HepG2 (cell line): ENCODE data around the gene TNS1. TPM values are rescaled to one million over a fixed set of nuclear protein-coding genes. Genes with fewer than 3 reads are reported as not detected.
A peak's percentile ranks its signal among the peaks of the same experiment; 100 is the strongest.

Experiments
- ARNTL ChIP-seq: sonication (generic); formaldehyde crosslinking; IDR thresholded peaks from 2 replicates; pipeline ENCODE4 v1.4.0; 2020; ENCODE audit warnings: mild to moderate bottlenecking, missing genetic modification reagents
- FOXP1 ChIP-seq, 2 experiments: fragments of 450-650 bp in 1 of 2; IDR thresholded peaks; 2 replicates each; pipeline ENCODE4 v1.6.1; 2017 to 2018; ENCODE audit warnings: antibody characterized with exemption in 1 of 2
- GABPA ChIP-seq, 2 experiments: IDR thresholded peaks; 2 replicates each; pipeline ENCODE4 v1.6.1; 2011 to 2016; ENCODE audit warnings: low read depth in 2 of 2, low read length in 1 of 2, missing biosample characterization in 1 of 2, missing genetic modification characterization in 1 of 2
- IKZF1 ChIP-seq: fragments of 450-650 bp; IDR thresholded peaks from 2 replicates; pipeline ENCODE4 v1.7.1; 2016
- IRF2 ChIP-seq: IDR thresholded peaks from 2 replicates; pipeline ENCODE4 v1.6.1; 2018; ENCODE audit warnings: missing genetic modification reagents, missing compliant biosample characterization
- MBNL3 ChIP-seq: fragments of 250-450 bp; sonication (Bioruptor Pico); conservative IDR thresholded peaks from 2 replicates; pipeline ENCODE4 v1.8.0; 2022; ENCODE audit warnings: mild to moderate bottlenecking, inconsistent platforms
- MEF2D ChIP-seq: sonication (generic); formaldehyde crosslinking; IDR thresholded peaks from 2 replicates; pipeline ENCODE4 v1.5.1; 2020; ENCODE audit warnings: mild to moderate bottlenecking, missing genetic modification reagents
- MEIS1 ChIP-seq: sonication (generic); formaldehyde crosslinking; IDR thresholded peaks from 2 replicates; pipeline ENCODE4 v1.9.0; 2021; ENCODE audit warnings: mild to moderate bottlenecking, missing genetic modification reagents, moderate library complexity, borderline replicate concordance
- MZF1 ChIP-seq: sonication (generic); formaldehyde crosslinking; IDR thresholded peaks from 2 replicates; pipeline ENCODE4 v1.8.1; 2023; ENCODE audit warnings: mild to moderate bottlenecking, missing genetic modification reagents, borderline replicate concordance
- SP4 ChIP-seq: sonication (generic); formaldehyde crosslinking; IDR thresholded peaks from 2 replicates; pipeline ENCODE4 v1.8.1; 2023; ENCODE audit warnings: mild to moderate bottlenecking, missing genetic modification reagents
- TBX3 ChIP-seq: fragments of 450-650 bp; IDR thresholded peaks from 2 replicates; pipeline ENCODE4 v1.6.1; 2017; ENCODE audit warnings: antibody characterized with exemption, mild to moderate bottlenecking, inconsistent platforms, borderline replicate concordance
- TEAD3 ChIP-seq: optimal IDR thresholded peaks from 2 replicates; pipeline ENCODE3; 2016; ENCODE audit warnings: borderline replicate concordance
- TMF1 ChIP-seq: sonication (generic); formaldehyde crosslinking; IDR thresholded peaks from 2 replicates; pipeline ENCODE4 v1.8.1; 2022; ENCODE audit warnings: low read depth, missing genetic modification reagents
- ZBTB37 ChIP-seq: sonication (generic); formaldehyde crosslinking; IDR thresholded peaks from 2 replicates; pipeline ENCODE4 v1.4.0; 2020; ENCODE audit warnings: mild to moderate bottlenecking, missing genetic modification reagents
- ZBTB42 ChIP-seq: sonication (generic); formaldehyde crosslinking; IDR thresholded peaks from 2 replicates; pipeline ENCODE4 v1.5.0; 2020; ENCODE audit warnings: mild to moderate bottlenecking, missing genetic modification reagents
- ZBTB7B ChIP-seq: sonication (generic); formaldehyde crosslinking; IDR thresholded peaks from 2 replicates; pipeline ENCODE4 v1.4.0; 2020; ENCODE audit warnings: missing genetic modification reagents
- ZFP1 ChIP-seq: IDR thresholded peaks from 2 replicates; pipeline ENCODE4 v1.6.1; 2016
- ZNF17 ChIP-seq: sonication (generic); formaldehyde crosslinking; IDR thresholded peaks from 2 replicates; pipeline ENCODE4 v1.5.0; 2020; ENCODE audit warnings: mild to moderate bottlenecking, missing genetic modification reagents
- ZNF329 ChIP-seq: sonication (generic); formaldehyde crosslinking; IDR thresholded peaks from 2 replicates; pipeline ENCODE4 v1.9.0; 2021; ENCODE audit warnings: low read depth, mild to moderate bottlenecking, missing genetic modification reagents
- ZNF431 ChIP-seq: sonication (generic); formaldehyde crosslinking; IDR thresholded peaks from 2 replicates; pipeline ENCODE4 v1.9.0; 2022; ENCODE audit warnings: missing genetic modification reagents, low read depth, mild to moderate bottlenecking, borderline replicate concordance
- ZNF468 ChIP-seq: sonication (generic); formaldehyde crosslinking; IDR thresholded peaks from 2 replicates; pipeline ENCODE4 v1.8.0; 2022; ENCODE audit warnings: mild to moderate bottlenecking, moderate library complexity, missing genetic modification reagents
- ZNF660 ChIP-seq: sonication (generic); formaldehyde crosslinking; IDR thresholded peaks from 2 replicates; pipeline ENCODE4 v1.5.1; 2020; ENCODE audit warnings: mild to moderate bottlenecking, low read depth, missing genetic modification reagents, borderline replicate concordance
- polyA plus RNA-seq, 8 experiments: library from polyadenylated mRNA; depleted of rRNA in 3 of 8; stranded (reverse) in 7 of 8; unstranded in 1 of 8; fragments of >200 nt; fragmentation: Illumina TruSeq in 4 of 8; extraction: Trizol in 4 of 8; gene quantifications; 2 replicates each; pipeline versions ENCODE4 v1.2.1 to v1.2.3, GENCODE V29; 2011 to 2016; ENCODE audit warnings: low read depth in 4 of 8, missing spikeins in 1 of 8, mixed read lengths in 1 of 8; ENCODE audit not compliant: insufficient read depth in 1 of 8
- total RNA-seq, 5 experiments: library from RNA; depleted of rRNA; stranded (reverse); fragments of >200 nt; fragmentation: Illumina TruSeq; extraction: Trizol; gene quantifications; 2 replicates each; pipeline ENCODE4 v1.2.3, GENCODE V29; 2016; ENCODE audit warnings: low read depth in 1 of 5
- TF ChIP-seq, protein P1 (sequence below): sonication (generic); formaldehyde crosslinking; IDR thresholded peaks from 2 replicates; pipeline ENCODE4 v1.4.0; 2020; ENCODE audit warnings: missing genetic modification reagents
- TF ChIP-seq, protein P2 (sequence below): sonication (generic); formaldehyde crosslinking; IDR thresholded peaks from 2 replicates; pipeline ENCODE4 v1.8.0; 2022; ENCODE audit warnings: missing genetic modification reagents, mild to moderate bottlenecking, borderline replicate concordance

The TNS1 gene
- total and polyA plus RNA-seq, 2 of the 13 experiments (the other 11 are each of a cell fraction or from before 2014, with no cell fraction given): 1.9 to 118 TPM

- TF ChIP-seq, protein P1, sequence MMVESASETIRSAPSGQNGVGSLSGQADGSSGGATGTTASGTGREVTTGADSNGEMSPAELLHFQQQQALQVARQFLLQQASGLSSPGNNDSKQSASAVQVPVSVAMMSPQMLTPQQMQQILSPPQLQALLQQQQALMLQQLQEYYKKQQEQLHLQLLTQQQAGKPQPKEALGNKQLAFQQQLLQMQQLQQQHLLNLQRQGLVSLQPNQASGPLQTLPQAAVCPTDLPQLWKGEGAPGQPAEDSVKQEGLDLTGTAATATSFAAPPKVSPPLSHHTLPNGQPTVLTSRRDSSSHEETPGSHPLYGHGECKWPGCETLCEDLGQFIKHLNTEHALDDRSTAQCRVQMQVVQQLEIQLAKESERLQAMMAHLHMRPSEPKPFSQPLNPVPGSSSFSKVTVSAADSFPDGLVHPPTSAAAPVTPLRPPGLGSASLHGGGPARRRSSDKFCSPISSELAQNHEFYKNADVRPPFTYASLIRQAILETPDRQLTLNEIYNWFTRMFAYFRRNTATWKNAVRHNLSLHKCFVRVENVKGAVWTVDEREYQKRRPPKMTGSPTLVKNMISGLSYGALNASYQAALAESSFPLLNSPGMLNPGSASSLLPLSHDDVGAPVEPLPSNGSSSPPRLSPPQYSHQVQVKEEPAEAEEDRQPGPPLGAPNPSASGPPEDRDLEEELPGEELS (CRISPR knock-in tag): peak; percentile 54; the same call in 1 of the 2 replicates
- TF ChIP-seq TEAD3 (CRISPR knock-in tag): peak; percentile 35
- TF ChIP-seq ZFP1 (CRISPR knock-in tag): no peak
- no peak for TF ChIP-seq IKZF1
- no peak; the same call in 1 of the 2 replicates for TF ChIP-seq ZBTB42 (CRISPR knock-in tag)
- no peak for TF ChIP-seq TBX3
- peak; percentile 91 for TF ChIP-seq MEF2D (CRISPR knock-in tag)
- peak; percentile 56 for TF ChIP-seq IRF2 (CRISPR knock-in tag)
- TF ChIP-seq MZF1: no peak; the same call in 1 of the 2 replicates
- TF ChIP-seq ARNTL: peak; percentile 52; the same call in 1 of the 2 replicates
- no peak for TF ChIP-seq ZBTB37 (CRISPR knock-in tag)
- peak; percentile 59; the same call in 1 of the 2 replicates for TF ChIP-seq ZNF431 (CRISPR knock-in tag)
- TF ChIP-seq GABPA (IDR thresholded peaks at IDR 0.05; ENCODE audit: low read depth, low read length): no peak
- no peak for TF ChIP-seq GABPA (CRISPR knock-in tag; IDR thresholded peaks at IDR 0.05; ENCODE audit: low read depth)
- peak; percentile 93 for TF ChIP-seq SP4
- TF ChIP-seq, protein P2, sequence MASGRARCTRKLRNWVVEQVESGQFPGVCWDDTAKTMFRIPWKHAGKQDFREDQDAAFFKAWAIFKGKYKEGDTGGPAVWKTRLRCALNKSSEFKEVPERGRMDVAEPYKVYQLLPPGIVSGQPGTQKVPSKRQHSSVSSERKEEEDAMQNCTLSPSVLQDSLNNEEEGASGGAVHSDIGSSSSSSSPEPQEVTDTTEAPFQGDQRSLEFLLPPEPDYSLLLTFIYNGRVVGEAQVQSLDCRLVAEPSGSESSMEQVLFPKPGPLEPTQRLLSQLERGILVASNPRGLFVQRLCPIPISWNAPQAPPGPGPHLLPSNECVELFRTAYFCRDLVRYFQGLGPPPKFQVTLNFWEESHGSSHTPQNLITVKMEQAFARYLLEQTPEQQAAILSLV (CRISPR knock-in tag): peak; percentile 95
- TF ChIP-seq FOXP1 (IDR thresholded peaks at IDR 0.05): no peak
- peak; percentile 33; the same call in 1 of the 2 replicates for TF ChIP-seq FOXP1 (CRISPR knock-in tag; IDR thresholded peaks at IDR 0.05)
- TF ChIP-seq ZNF660 (CRISPR knock-in tag): no peak
- no peak for TF ChIP-seq MBNL3 (CRISPR knock-in tag)
- TF ChIP-seq ZNF468 (CRISPR knock-in tag): 0 out of 2 replicates have a peak, but pooled peaks have one; percentile 81
- no peak for TF ChIP-seq ZNF17 (CRISPR knock-in tag)
- TF ChIP-seq ZBTB7B: peak; percentile 66; the same call in 1 of the 2 replicates
- TF ChIP-seq TMF1 (CRISPR knock-in tag): no peak
- no peak for TF ChIP-seq ZNF329
- TF ChIP-seq MEIS1 (CRISPR knock-in tag): peak; percentile 70; the same call in 1 of the 2 replicates
Observed at GRCh38 chr2:217943446-217944321, 59.1 kb downstream of the TNS1 start (continued).
